GM12878 (cell line): ENCODE data around the gene MDFI. TPM values are rescaled to one million over a fixed set of nuclear protein-coding genes. Genes with fewer than 3 reads are reported as not detected.

Experiments used
- ATAC-seq: fragments of 200-7000 bp; cut with Tn5 transposase; 3 replicates; pipeline ENCODE4 v1.9.1; 2020; ENCODE audit warnings: mild to moderate bottlenecking, moderate library complexity
- BruUV-seq: library from RNA; stranded (reverse); fragments of 400-500 nt; replicated peaks from 2 replicates; lab custom pipeline; 2021; lab: Mats Ljungman, UMichigan
- CTCF ChIA-PET: fragments of 300-600 bp; sonication (Branson Sonifier 250); formaldehyde crosslinking; extraction: SDS; loops from one replicate; lab custom pipeline; 2021; ENCODE audit warnings: inconsistent platforms; lab: Yijun Ruan, JAX
- POLR2A ChIA-PET: fragments of 350-600 bp; formaldehyde crosslinking; extraction: SDS; loops from one replicate; lab custom pipeline; 2021; ENCODE audit warnings: inconsistent platforms; lab: Charles Lee
- RAD21 ChIA-PET: fragments of 300-600 bp; sonication (Branson Sonifier 250); formaldehyde crosslinking; loops from one replicate; lab custom pipeline; 2023; ENCODE audit warnings: antibody characterized with exemption; ENCODE audit not compliant: unreplicated experiment; lab: Charles Lee
- SMC1A ChIA-PET: fragments of 300-600 bp; sonication (Branson Sonifier 250); formaldehyde crosslinking; loops from one replicate; lab custom pipeline; 2023; ENCODE audit not compliant: unreplicated experiment, uncharacterized antibody; lab: Charles Lee
- DNase-seq: peaks from one replicate; pipeline ENCODE4 v3.0.0-alpha.2; 2011; ENCODE audit warnings: low read depth, low spot score
- FAIRE-seq: peaks from 3 replicates; lab custom pipeline; 2011; peaks lifted over from hg19 to GRCh38; lab: Jason Lieb, UNC
- H2AFZ ChIP-seq: 2 replicates; pipeline ENCODE4 v1.6.0; 2011; ENCODE audit warnings: low read depth, low read length, control low read depth; ENCODE audit not compliant: control insufficient read depth
- H3K27ac ChIP-seq: 2 replicates; pipeline ENCODE4 v1.5.1; 2011; ENCODE audit warnings: control low read depth; ENCODE audit not compliant: control insufficient read depth, insufficient read depth
- H3K27me3 ChIP-seq, 2 experiments: replicated peaks in 1 of 2; 2 replicates each; pipeline versions ENCODE4 v1.6.0 to v1.6.1; 2011; ENCODE audit warnings: low read length in 1 of 2; ENCODE audit not compliant: control insufficient read depth in 2 of 2, insufficient read depth in 2 of 2
- H3K36me3 ChIP-seq, 2 experiments: 2 replicates each; pipeline ENCODE4 v1.5.1; 2011; ENCODE audit warnings: low read length in 1 of 2; ENCODE audit not compliant: control insufficient read depth in 2 of 2, insufficient read depth in 2 of 2
- H3K4me1 ChIP-seq: 2 replicates; pipeline ENCODE4 v1.6.1; 2011; ENCODE audit warnings: mild to moderate bottlenecking, low read length, moderate library complexity, mixed read lengths; ENCODE audit not compliant: control insufficient read depth, insufficient read depth
- H3K4me2 ChIP-seq: 2 replicates; pipeline ENCODE4 v1.6.0; 2011; ENCODE audit warnings: control low read depth; ENCODE audit not compliant: control insufficient read depth, insufficient read depth
- H3K4me3 ChIP-seq: fragments of 200-600 bp; sonication (generic); 2 replicates; pipeline ENCODE4 v1.5.1; 2016
- H3K79me2 ChIP-seq: 2 replicates; pipeline ENCODE4 v1.6.0; 2011; ENCODE audit warnings: low read length; ENCODE audit not compliant: control insufficient read depth, insufficient read depth
- H3K9ac ChIP-seq: 2 replicates; pipeline ENCODE4 v1.8.0; 2011; ENCODE audit warnings: low read length, control low read depth, mixed read lengths; ENCODE audit not compliant: control insufficient read depth, insufficient read depth
- H3K9me3 ChIP-seq: replicated peaks from 3 replicates; pipeline ENCODE4 v1.5.1; 2011; ENCODE audit warnings: mild to moderate bottlenecking, low read length; ENCODE audit not compliant: control insufficient read depth, insufficient read depth
- H4K20me1 ChIP-seq: 2 replicates; pipeline ENCODE4 v1.6.0; 2011; ENCODE audit not compliant: control insufficient read depth, insufficient read depth
- ASH2L ChIP-seq: fragments of 300-600, 200-600 bp; sonication (generic); IDR thresholded peaks from 2 replicates; pipeline ENCODE4 v1.6.1; 2017; ENCODE audit warnings: low read depth, mild to moderate bottlenecking, borderline replicate concordance
- BCL3 ChIP-seq: IDR thresholded peaks from 2 replicates; pipeline ENCODE4 v1.6.1; 2011; ENCODE audit warnings: borderline replicate concordance, low read depth, mild to moderate bottlenecking, moderate library complexity, low read length; ENCODE audit not compliant: insufficient read depth, poor library complexity, severe bottlenecking
- CEBPB ChIP-seq, 2 experiments: fragments of 150-350 bp in 1 of 2; IDR thresholded peaks; 2 replicates each; pipeline ENCODE4 v1.6.1; 2012 to 2014; ENCODE audit warnings: low read depth in 2 of 2, low read length in 2 of 2, borderline replicate concordance in 1 of 2, inconsistent platforms in 1 of 2
- CEBPZ ChIP-seq: fragments of 150-350 bp; IDR thresholded peaks from 2 replicates; pipeline ENCODE4 v1.6.1; 2016; ENCODE audit warnings: low read depth, low read length
- DPF2 ChIP-seq: fragments of 450-650 bp; IDR thresholded peaks from 2 replicates; pipeline ENCODE4 v1.6.1; 2017; ENCODE audit warnings: mild to moderate bottlenecking
- EED ChIP-seq: sonication (generic); IDR thresholded peaks from 2 replicates; pipeline ENCODE4 v1.6.1; 2016; ENCODE audit warnings: antibody characterized with exemption, low read depth
- PBX3 ChIP-seq: IDR thresholded peaks from 2 replicates; pipeline ENCODE4 v1.6.1; 2011; ENCODE audit warnings: mild to moderate bottlenecking, low read depth, low read length, moderate library complexity; ENCODE audit not compliant: insufficient replicate concordance
- PKNOX1 ChIP-seq: fragments of 450-650 bp; IDR thresholded peaks from 2 replicates; pipeline ENCODE4 v1.6.1; 2016; ENCODE audit warnings: mild to moderate bottlenecking
- SREBF1 ChIP-seq: IDR thresholded peaks from 2 replicates; pipeline ENCODE4 v1.6.1; 2012; ENCODE audit warnings: mild to moderate bottlenecking, low read length
- YY1 ChIP-seq: IDR thresholded peaks from 2 replicates; pipeline ENCODE4 v1.6.1; 2011; ENCODE audit warnings: low read depth, mild to moderate bottlenecking, low read length
- ZBED1 ChIP-seq: IDR thresholded peaks from 2 replicates; pipeline ENCODE4 v1.6.1; 2016; ENCODE audit warnings: borderline replicate concordance
- ZBTB11 ChIP-seq: fragments of 450-650 bp; formaldehyde crosslinking; IDR thresholded peaks from 2 replicates; pipeline ENCODE4 v1.5.0; 2022; ENCODE audit warnings: mild to moderate bottlenecking, missing genetic modification characterization
- WGBS: methylation state at CpG from one replicate; pipeline ENCODE4 v1.1.6; 2016; ENCODE audit warnings: low lambda C conversion rate; ENCODE audit not compliant: insufficient replicate concordance, insufficient coverage; ENCODE audit errors: missing lambda C conversion rate; 5-methylcytosine and 5-hydroxymethylcytosine counted together
- in situ Hi-C: fragments of 300-500 bp; cut with MboI; formaldehyde crosslinking; loops from 9 replicates; pipeline ENCODE4 v1.14.3; 2018; ENCODE audit warnings: mixed read lengths
- intact Hi-C: fragments of 100-400 bp; cut with micrococcal nuclease; formaldehyde crosslinking; loops from one replicate; pipeline ENCODE4 v1.14.2; 2022; ENCODE audit not compliant: unreplicated experiment
- polyA plus RNA-seq, 11 experiments: library from polyadenylated mRNA; depleted of rRNA in 4 of 11; unstranded in 6 of 11; stranded (reverse) in 5 of 11; fragments of >200 nt; fragmentation: Nextera tagmentation in 4 of 11; fragmentation: Illumina TruSeq in 1 of 11; extraction: Ambion mirVana in 4 of 11; extraction: Trizol in 1 of 11; gene quantifications; 1 replicate in 1 of 11; 2 replicates in 10 of 11; pipeline versions ENCODE4 v1.2.1 to v1.2.3, GENCODE V29; 2011 to 2016; ENCODE audit warnings: inconsistent platforms in 2 of 11, missing spikeins in 2 of 11, low read depth in 1 of 11
- total RNA-seq, 4 experiments: library from RNA; depleted of rRNA in 3 of 4; stranded (reverse); fragments of >200 nt in 3 of 4; fragmentation: Illumina TruSeq in 1 of 4; extraction: Trizol in 1 of 4; gene quantifications; 2 replicates each; pipeline versions ENCODE4 v1.2.1 to v1.2.3, GENCODE V29; 2013 to 2021

MDFI gene
- total and polyA plus RNA-seq, 10 of the 15 experiments (the other 5 are each of a cell fraction or from before 2014, with no cell fraction given) = not detected

GRCh38 chr6:41649596-41649995 is 11.3 kb downstream of the MDFI start:
- no peak overlapping the region for H3K27ac ChIP-seq
- CTCF ChIA-PET = no interaction called here

More at GRCh38 chr6:41649596-41649995, 11.3 kb downstream of the MDFI start:
- Histone ChIP-seq H3K4me2 (no peak overlapping the region), H3K27me3 (no peaks in the 10 kb centered on the region; a peak in 3 of 4 replicates), H3K4me3 (no peak overlapping the region), H3K9me3 (no peaks in the 10 kb centered on the region), H3K4me1 (no peaks in the 10 kb centered on the region), H3K36me3 (no peaks in the 10 kb centered on the region), H3K9ac (no peak overlapping the region), H3K79me2 (no peaks in the 10 kb centered on the region), H4K20me1 (no peaks in the 10 kb centered on the region), H2AFZ (no peak overlapping the region)
- ChIA-PET POLR2A (interaction anchor here (0.7 kb wide), 1 partner anchor 122 kb away, joined by 3 read pairs; no protein-coding TSS in a partner anchor), SMC1A (no interaction called here), RAD21 (no interaction called here)
- 18% methylated on average over 10 of the region's 10 CpGs for WGBS
- no TSS peak for BruUV-seq
- intact Hi-C loops (no loop called here), in situ Hi-C loops (no loop called here)
- FAIRE-seq (no peak), ATAC-seq (no peak), DNase-seq (no peak)
- TF ChIP-seq EED (no peak), CEBPZ (no peak), ASH2L (no peak), DPF2 (no peak), BCL3 (no peak), CEBPB (IDR thresholded peaks at IDR 0.05; ENCODE audit: borderline replicate concordance in 1 of 2, low read depth in 2 of 2, low read length in 2 of 2) (no peak), YY1 (no peak), SREBF1 (no peak), PBX3 (no peak), PKNOX1 (no peak), ZBED1 (no peak), ZBTB11 (CRISPR knock-in tag) (no peak)
